ENCODE measurements around the gene SRGAP2.
"Not testable (repeated sequence)": the region's sequence is repeated elsewhere in the genome, so short reads cannot be mapped to it uniquely, and the experiment has no call there.

- TF ChIP-seq EZH2 (IDR thresholded peaks at IDR 0.05); POLR2AphosphoS5 (IDR thresholded peaks at IDR 0.05; ENCODE audit: borderline replicate concordance, low read depth, low read length); FOXP2 (optimal IDR thresholded peaks at IDR 0.05; ENCODE audit: control extremely low read depth, extremely low read length, insufficient read depth): not testable (repeated sequence)
These were observed 20.7 kb upstream of the SRGAP2 start for GRCh38 chr1:206182368-206183317.

Measured in SK-N-MC (cell line).